ENCODE data around the gene YAF2.

DNA sequence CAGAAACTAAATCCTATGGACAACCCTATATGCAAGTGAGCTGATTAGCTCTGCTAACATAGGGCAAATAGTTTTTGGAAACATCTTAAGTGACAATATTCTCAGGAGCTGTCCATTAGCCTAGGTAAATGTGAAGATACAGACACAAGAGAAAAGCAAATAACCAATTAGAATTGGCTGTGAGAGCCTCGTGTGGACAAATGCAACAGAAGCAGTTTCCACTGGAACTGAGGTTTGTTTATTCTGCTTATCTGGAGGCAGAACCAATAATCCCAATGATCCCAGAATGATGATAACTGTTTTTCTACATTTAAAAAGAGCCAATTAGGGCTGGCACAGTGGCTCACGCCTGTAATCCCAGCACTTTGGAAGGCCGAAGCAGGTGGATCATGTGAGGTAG, 43.2 kb upstream of the YAF2 start:
- TF ChIP-seq EZH2 (IDR thresholded peaks at IDR 0.05) (no peak), POLR2AphosphoS5 (IDR thresholded peaks at IDR 0.05; ENCODE audit: borderline replicate concordance, low read depth, low read length) (no peak)
